Gastroesophageal sphincter (tissue), 3 donors: ENCODE results near the gene ARL5C.

Experiments
- CTCF ChIP-seq, 4 experiments: fragments of 200-600 bp in 2 of 4; fragments of 450-650 bp in 2 of 4; sonication (generic) in 1 of 4; IDR thresholded peaks; one replicate each; pipeline ENCODE4 v1.5.1; 2017 to 2019; ENCODE audit warnings: antibody characterized with exemption in 4 of 4, mild to moderate bottlenecking in 2 of 4, moderate library complexity in 2 of 4
- EP300 ChIP-seq: sonication (generic); formaldehyde crosslinking; IDR thresholded peaks from one replicate; pipeline ENCODE4 v1.6.1; 2017; ENCODE audit warnings: antibody characterized with exemption, mild to moderate bottlenecking
- POLR2A ChIP-seq, 2 donors: fragments of 450-650 bp; IDR thresholded peaks; one replicate each; pipeline ENCODE4 v1.6.1; 2017; ENCODE audit warnings: antibody characterized with exemption in 2 of 2, mild to moderate bottlenecking in 2 of 2, moderate library complexity in 1 of 2
- POLR2AphosphoS5 ChIP-seq: sonication (generic); formaldehyde crosslinking; IDR thresholded peaks from one replicate; pipeline ENCODE4 v1.6.1; 2017; ENCODE audit warnings: antibody characterized with exemption

DNA sequence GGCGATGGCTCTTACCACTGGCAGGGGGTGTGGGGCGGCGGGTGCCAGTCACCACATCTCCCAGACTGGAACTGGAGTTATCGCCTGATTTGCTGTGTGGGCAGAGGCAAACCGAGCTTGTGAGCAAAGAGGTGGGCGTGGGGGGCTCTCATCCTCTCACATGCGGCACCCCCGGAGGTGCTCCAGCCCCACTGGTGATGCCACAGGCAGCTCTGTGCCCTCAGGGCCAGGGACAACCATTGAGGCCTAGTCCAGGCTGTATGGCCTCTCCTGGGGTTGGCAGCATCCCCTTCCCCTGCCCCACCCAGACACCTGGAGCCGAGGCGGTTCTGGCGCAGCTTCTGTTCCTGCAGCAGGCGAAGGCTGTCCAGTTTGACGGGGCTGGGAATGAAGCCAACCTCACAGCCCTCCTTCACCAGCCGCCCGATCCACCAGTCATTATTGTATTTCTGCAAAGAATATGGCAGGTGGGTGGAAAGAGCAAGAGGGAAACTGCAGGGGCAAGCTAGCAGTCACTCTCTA lies 20.6 kb upstream of the ARL5C start:
- TF ChIP-seq CTCF (IDR thresholded peaks at IDR 0.05) (no peak), POLR2A (IDR thresholded peaks at IDR 0.05) (no peak), POLR2AphosphoS5 (no peak), EP300 (no peak)
